Panc1 (cell line): ENCODE data around the gene MIER2. TPM values are rescaled to one million over a fixed set of nuclear protein-coding genes. Genes with fewer than 3 reads are reported as not detected.
"Not testable (repeated sequence)": the region's sequence is repeated elsewhere in the genome, so short reads cannot be mapped to it uniquely, and the experiment has no call there.

Experiments used
- ATAC-seq: fragments of 200-7000 bp; cut with Tn5 transposase; 2 replicates; pipeline ENCODE4 v1.9.1; 2020; ENCODE audit warnings: mild to moderate bottlenecking, moderate library complexity
- BruUV-seq: library from RNA; stranded (reverse); fragments of 400-500 nt; replicated peaks from 2 replicates; lab custom pipeline; 2021; lab: Mats Ljungman, UMichigan
- CTCF ChIA-PET: fragments of 300-600 bp; sonication (Branson Sonifier 250); formaldehyde crosslinking; loops from one replicate; lab custom pipeline; 2022; ENCODE audit warnings: antibody characterized with exemption; lab: Charles Lee
- POLR2A ChIA-PET: fragments of 300-600 bp; sonication (Branson Sonifier 250); formaldehyde crosslinking; loops from one replicate; lab custom pipeline; 2022; ENCODE audit warnings: antibody characterized with exemption; lab: Charles Lee
- DNase-seq: peaks from one replicate; pipeline ENCODE4 v3.0.0-alpha.2; 2010; ENCODE audit warnings: low read depth, low spot score
- H3K27ac ChIP-seq: 2 replicates; pipeline ENCODE4 v1.5.1; 2011; ENCODE audit warnings: mild to moderate bottlenecking, low read length, inconsistent platforms
- H3K27me3 ChIP-seq: fragments of 200-500 bp; sonication (Bioruptor generic); 2 replicates; pipeline ENCODE4 v1.6.0; 2014; ENCODE audit warnings: low read length, inconsistent platforms; ENCODE audit not compliant: control insufficient read depth, insufficient read depth
- H3K36me3 ChIP-seq: fragments of 200-500 bp; sonication (Bioruptor generic); 2 replicates; pipeline ENCODE4 v1.5.1; 2014; ENCODE audit warnings: inconsistent platforms, mild to moderate bottlenecking, low read length, moderate library complexity; ENCODE audit not compliant: control insufficient read depth, insufficient read depth
- H3K4me1 ChIP-seq: 2 replicates; pipeline ENCODE4 v1.5.1; 2011; ENCODE audit warnings: inconsistent platforms, mild to moderate bottlenecking, low read length, moderate library complexity; ENCODE audit not compliant: control insufficient read depth, insufficient read depth
- H3K4me3 ChIP-seq, 2 experiments: 2 replicates each; pipeline ENCODE4 v1.5.1; 2011 to 2012; ENCODE audit warnings: low read depth in 2 of 2, low read length in 2 of 2, mild to moderate bottlenecking in 2 of 2, inconsistent platforms in 1 of 2, moderate library complexity in 1 of 2
- H3K9me3 ChIP-seq: fragments of 200-500 bp; sonication (Bioruptor generic); 2 replicates; pipeline ENCODE4 v1.5.1; 2014; ENCODE audit warnings: low read depth, mild to moderate bottlenecking, inconsistent platforms, low read length, moderate library complexity; ENCODE audit not compliant: control insufficient read depth, insufficient read depth
- CTCF ChIP-seq: fragments of 450-650 bp; IDR thresholded peaks from 2 replicates; pipeline ENCODE4 v1.5.1; 2017; ENCODE audit warnings: mild to moderate bottlenecking
- POLR2AphosphoS5 ChIP-seq: IDR thresholded peaks from 2 replicates; pipeline ENCODE4 v1.6.1; 2012; ENCODE audit warnings: mild to moderate bottlenecking, low read depth, low read length, moderate library complexity
- SIN3A ChIP-seq: IDR thresholded peaks from 2 replicates; pipeline ENCODE4 v1.6.1; 2012; ENCODE audit warnings: low read depth, mild to moderate bottlenecking, low read length, moderate library complexity, borderline replicate concordance; ENCODE audit not compliant: insufficient read depth
- TCF7L2 ChIP-seq: IDR thresholded peaks from 2 replicates; pipeline ENCODE4 v1.6.1; 2011; ENCODE audit warnings: mild to moderate bottlenecking, low read depth, low read length, inconsistent platforms
- in situ Hi-C: cut with HindIII; loops from 2 replicates; pipeline ENCODE4 v1.10.0; 2016; ENCODE audit warnings: low sequenced_read_pairs, low pct_unique_long_range_greater_than_20kb
- intact Hi-C: fragments of 100-400 bp; cut with micrococcal nuclease; formaldehyde crosslinking; loops from one replicate; pipeline ENCODE4 v1.10.0; 2022; ENCODE audit not compliant: unreplicated experiment
- total RNA-seq: library from RNA; stranded (reverse); gene quantifications from one replicate; pipeline ENCODE4 v1.2.1, GENCODE V29; 2021; ENCODE audit not compliant: unreplicated experiment
- TF ChIP-seq, protein P1 (sequence below), 2 experiments: IDR thresholded peaks; 2 replicates each; pipeline ENCODE4 v1.6.1; 2011 to 2012; ENCODE audit warnings: low read depth in 2 of 2, control low read depth in 1 of 2, low read length in 1 of 2, mild to moderate bottlenecking in 1 of 2, moderate library complexity in 1 of 2; ENCODE audit not compliant: insufficient read depth in 1 of 2

Gene MIER2
- total RNA-seq, 1 experiment from 2014 or later = 32.1 TPM

DNA sequence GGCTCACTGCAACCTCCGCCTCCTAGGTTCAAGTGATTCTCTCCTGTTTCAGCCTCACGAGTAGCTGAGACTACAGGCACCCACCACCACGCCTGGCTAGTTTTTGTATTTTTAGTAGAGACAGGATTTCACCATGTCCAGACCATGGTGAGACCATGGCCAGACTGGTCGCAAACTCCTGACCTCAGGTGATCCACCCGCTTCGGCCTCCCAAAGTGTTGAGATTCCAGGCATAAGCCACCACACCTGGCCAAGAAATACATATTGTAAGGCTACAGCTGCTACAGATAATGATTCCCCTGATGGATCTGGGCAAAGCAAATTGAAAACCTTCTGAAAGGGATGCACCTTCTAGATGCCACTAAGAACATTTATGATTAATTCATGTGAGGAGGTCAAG lies 71.2 kb downstream of the MIER2 start:
- Histone ChIP-seq H3K27ac (no peak overlapping the region), H3K4me1 (no peaks in the 10 kb centered on the region), H3K27me3 (no peaks in the 10 kb centered on the region), H3K4me3 (no peak overlapping the region), H3K36me3 (no peaks in the 10 kb centered on the region), H3K9me3 (no peaks in the 10 kb centered on the region)
- CTCF ChIA-PET = no interaction called here
- POLR2A ChIA-PET = no interaction called here
- ATAC-seq (no peak), DNase-seq (no peak)
- in situ Hi-C loops = no loop called here
- no TSS peak for BruUV-seq
- no peak for TF ChIP-seq TCF7L2
- no peak for TF ChIP-seq POLR2AphosphoS5
- no peak for TF ChIP-seq CTCF
- TF ChIP-seq SIN3A = no peak
- TF ChIP-seq, protein P1, sequence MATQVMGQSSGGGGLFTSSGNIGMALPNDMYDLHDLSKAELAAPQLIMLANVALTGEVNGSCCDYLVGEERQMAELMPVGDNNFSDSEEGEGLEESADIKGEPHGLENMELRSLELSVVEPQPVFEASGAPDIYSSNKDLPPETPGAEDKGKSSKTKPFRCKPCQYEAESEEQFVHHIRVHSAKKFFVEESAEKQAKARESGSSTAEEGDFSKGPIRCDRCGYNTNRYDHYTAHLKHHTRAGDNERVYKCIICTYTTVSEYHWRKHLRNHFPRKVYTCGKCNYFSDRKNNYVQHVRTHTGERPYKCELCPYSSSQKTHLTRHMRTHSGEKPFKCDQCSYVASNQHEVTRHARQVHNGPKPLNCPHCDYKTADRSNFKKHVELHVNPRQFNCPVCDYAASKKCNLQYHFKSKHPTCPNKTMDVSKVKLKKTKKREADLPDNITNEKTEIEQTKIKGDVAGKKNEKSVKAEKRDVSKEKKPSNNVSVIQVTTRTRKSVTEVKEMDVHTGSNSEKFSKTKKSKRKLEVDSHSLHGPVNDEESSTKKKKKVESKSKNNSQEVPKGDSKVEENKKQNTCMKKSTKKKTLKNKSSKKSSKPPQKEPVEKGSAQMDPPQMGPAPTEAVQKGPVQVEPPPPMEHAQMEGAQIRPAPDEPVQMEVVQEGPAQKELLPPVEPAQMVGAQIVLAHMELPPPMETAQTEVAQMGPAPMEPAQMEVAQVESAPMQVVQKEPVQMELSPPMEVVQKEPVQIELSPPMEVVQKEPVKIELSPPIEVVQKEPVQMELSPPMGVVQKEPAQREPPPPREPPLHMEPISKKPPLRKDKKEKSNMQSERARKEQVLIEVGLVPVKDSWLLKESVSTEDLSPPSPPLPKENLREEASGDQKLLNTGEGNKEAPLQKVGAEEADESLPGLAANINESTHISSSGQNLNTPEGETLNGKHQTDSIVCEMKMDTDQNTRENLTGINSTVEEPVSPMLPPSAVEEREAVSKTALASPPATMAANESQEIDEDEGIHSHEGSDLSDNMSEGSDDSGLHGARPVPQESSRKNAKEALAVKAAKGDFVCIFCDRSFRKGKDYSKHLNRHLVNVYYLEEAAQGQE (IDR thresholded peaks at IDR 0.05; ENCODE audit: insufficient read depth in 1 of 2, low read depth in 2 of 2, low read length in 1 of 2) = no peak
- intact Hi-C loops = no loop called here

DNA sequence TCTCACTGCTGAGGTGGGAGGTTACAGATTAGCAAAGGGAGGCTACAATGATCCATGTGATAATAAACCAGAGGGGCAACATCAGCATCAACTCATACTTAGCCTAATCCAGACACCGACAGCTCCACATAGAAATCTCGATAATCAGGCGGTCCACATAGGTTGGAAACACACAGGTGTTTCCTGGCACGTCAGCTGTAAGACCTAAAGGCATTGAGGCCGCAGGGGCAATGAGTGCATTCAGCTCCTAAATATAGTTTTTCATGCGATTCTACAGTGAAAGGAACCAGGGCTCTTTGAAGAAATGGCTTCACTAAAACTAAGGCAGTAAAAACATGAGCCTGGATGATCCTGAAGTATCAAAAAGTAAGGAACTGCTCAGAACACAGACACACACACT lies 72.7 kb downstream of the MIER2 start:
- Histone ChIP-seq H3K27ac (no peak overlapping the region), H3K4me3 (no peak overlapping the region), H3K36me3 (no peaks in the 10 kb centered on the region), H3K9me3 (no peaks in the 10 kb centered on the region), H3K4me1 (no peaks in the 10 kb centered on the region), H3K27me3 (no peaks in the 10 kb centered on the region)
- POLR2A ChIA-PET = no interaction called here
- no TSS peak for BruUV-seq
- TF ChIP-seq CTCF = no peak
- TF ChIP-seq POLR2AphosphoS5 = no peak
- TF ChIP-seq, protein P1 (IDR thresholded peaks at IDR 0.05; ENCODE audit: insufficient read depth in 1 of 2, low read depth in 2 of 2, low read length in 1 of 2) = no peak
- no peak for TF ChIP-seq TCF7L2
- no peak for TF ChIP-seq SIN3A
- ATAC-seq (no peak), DNase-seq (no peak)
- CTCF ChIA-PET = no interaction called here
- intact Hi-C loops (no loop called here), in situ Hi-C loops (no loop called here)

GRCh38 chr19:270766-271318 lies 73.8 kb downstream of the MIER2 start:
- POLR2A ChIA-PET, DNase-seq, in situ Hi-C loops, H3K4me3 ChIP-seq, H3K27ac ChIP-seq, intact Hi-C loops, ATAC-seq, H3K9me3 ChIP-seq, BruUV-seq, CTCF ChIA-PET, H3K36me3 ChIP-seq, H3K27me3 ChIP-seq, H3K4me1 ChIP-seq: not testable (repeated sequence)
